A549 (cell line): ENCODE data around the gene GNL1. TPM values are rescaled to one million over a fixed set of nuclear protein-coding genes. Genes with fewer than 3 reads are reported as not detected.
A peak's percentile ranks its signal among the peaks of the same experiment; 100 is the strongest.

Experiments used
- ATAC-seq, 2 experiments: fragments of 200-7000 bp in 1 of 2; fragments of >200 bp in 1 of 2; cut with Nextera tagmentation in 1 of 2; cut with Tn5 transposase in 1 of 2; 3 replicates each; pipeline versions ENCODE4 v1.8.0 to v1.9.1; 2018 to 2020; ENCODE audit warnings: mild to moderate bottlenecking in 1 of 2, moderate library complexity in 1 of 2
- CTCF ChIA-PET: fragments of 300-600 bp; sonication (Branson Sonifier 250); formaldehyde crosslinking; extraction: SDS; loops from one replicate; lab custom pipeline; 2021; ENCODE audit warnings: antibody characterized with exemption, inconsistent platforms; lab: Yijun Ruan, JAX
- POLR2A ChIA-PET: fragments of 350-600 bp; formaldehyde crosslinking; extraction: SDS; loops from one replicate; lab custom pipeline; 2021; ENCODE audit warnings: antibody characterized with exemption, inconsistent platforms; lab: Yijun Ruan, JAX
- DNase-seq, 2 experiments: peaks; one replicate each; pipeline versions ENCODE4 v3.0.0 to v3.0.0-alpha.2; 2011 to 2016; ENCODE audit warnings: low read depth in 1 of 2, low spot score in 1 of 2
- FAIRE-seq: peaks from 2 replicates; lab custom pipeline; 2011; peaks lifted over from hg19 to GRCh38; lab: Jason Lieb, UNC
- H3K27ac ChIP-seq, 2 experiments: fragments of >200 bp; sonication (Bioruptor Twin); formaldehyde crosslinking; 3 replicates each; pipeline ENCODE4 v1.5.1; 2016 to 2017
- H3K4me1 ChIP-seq: fragments of >200 bp; sonication (Bioruptor Twin); formaldehyde crosslinking; 3 replicates; pipeline ENCODE4 v1.6.1; 2016
- H3K4me2 ChIP-seq: fragments of >200 bp; sonication (Bioruptor Twin); formaldehyde crosslinking; 3 replicates; pipeline ENCODE4 v1.6.1; 2016
- H3K4me3 ChIP-seq: fragments of >200 bp; sonication (Bioruptor Twin); formaldehyde crosslinking; 3 replicates; pipeline ENCODE4 v1.5.1; 2016
- H3K9me3 ChIP-seq: fragments of >200 bp; sonication (Bioruptor Twin); formaldehyde crosslinking; 3 replicates; pipeline ENCODE4 v1.6.1; 2016
- BCL3 ChIP-seq: fragments of >200 bp; sonication (Bioruptor Twin); formaldehyde crosslinking; IDR thresholded peaks from 3 replicates; pipeline ENCODE4 v1.6.1; 2016
- BHLHE40 ChIP-seq: IDR thresholded peaks from 2 replicates; pipeline ENCODE4 v1.6.1; 2012; ENCODE audit warnings: low read depth, low read length, inconsistent platforms
- CHD2 ChIP-seq: fragments of 150-350 bp; IDR thresholded peaks from 2 replicates; pipeline ENCODE4 v1.6.1; 2014; ENCODE audit warnings: low read length; ENCODE audit not compliant: partially characterized antibody
- E2F6 ChIP-seq: IDR thresholded peaks from 2 replicates; pipeline ENCODE4 v1.6.1; 2012; ENCODE audit warnings: low read depth, borderline replicate concordance
- EHMT2 ChIP-seq: fragments of 200-600 bp; sonication (generic); IDR thresholded peaks from 2 replicates; pipeline ENCODE4 v1.6.1; 2016; ENCODE audit warnings: antibody characterized with exemption, low read depth, mild to moderate bottlenecking, moderate library complexity
- EP300 ChIP-seq, 2 experiments: fragments of >200 bp; sonication (Bioruptor Twin); formaldehyde crosslinking; IDR thresholded peaks; 2 replicates in 1 of 2; 3 replicates in 1 of 2; pipeline ENCODE4 v1.6.1; 2016 to 2017
- ESRRA ChIP-seq: fragments of 150-350 bp; IDR thresholded peaks from 2 replicates; pipeline ENCODE4 v1.6.1; 2014; ENCODE audit warnings: mild to moderate bottlenecking, low read length, borderline replicate concordance
- FOSL2 ChIP-seq, 2 experiments: fragments of 450-650 bp in 1 of 2; fragments of >200 bp in 1 of 2; sonication (Bioruptor Twin) in 1 of 2; formaldehyde crosslinking; IDR thresholded peaks; 2 replicates each; pipeline versions ENCODE4 v1.5.0 to v1.6.1; 2016 to 2020; ENCODE audit warnings: mild to moderate bottlenecking in 1 of 2, moderate library complexity in 1 of 2
- HES2 ChIP-seq: fragments of >200 bp; sonication (Bioruptor Twin); formaldehyde crosslinking; IDR thresholded peaks from 2 replicates; pipeline ENCODE4 v1.6.1; 2016
- HEYL ChIP-seq: fragments of 250-450 bp; sonication (Bioruptor Pico); IDR thresholded peaks from 2 replicates; pipeline ENCODE4 v1.8.0; 2021; ENCODE audit warnings: mild to moderate bottlenecking, moderate library complexity
- JUNB ChIP-seq: fragments of >200 bp; sonication (Bioruptor Twin); formaldehyde crosslinking; IDR thresholded peaks from 2 replicates; pipeline ENCODE4 v1.6.1; 2016
- KDM5A ChIP-seq: fragments of 200-600 bp; sonication (generic); IDR thresholded peaks from 2 replicates; pipeline ENCODE4 v1.6.1; 2016; ENCODE audit warnings: antibody characterized with exemption, mild to moderate bottlenecking
- MAX ChIP-seq: IDR thresholded peaks from 2 replicates; pipeline ENCODE4 v1.6.1; 2012
- MYC ChIP-seq: IDR thresholded peaks from 2 replicates; pipeline ENCODE4 v1.6.1; 2012; ENCODE audit warnings: mild to moderate bottlenecking, inconsistent platforms, low read length, improper control_type of control experiment, borderline replicate concordance
- PHF8 ChIP-seq: fragments of 200-600 bp; sonication (generic); IDR thresholded peaks from 2 replicates; pipeline ENCODE4 v1.6.1; 2016; ENCODE audit warnings: low read depth, mild to moderate bottlenecking, antibody characterized with exemption, moderate library complexity, borderline replicate concordance
- POLR2A ChIP-seq: IDR thresholded peaks from 2 replicates; pipeline ENCODE4 v1.6.1; 2012; ENCODE audit warnings: mild to moderate bottlenecking, low read length
- RAD21 ChIP-seq, 2 experiments: fragments of >200 bp in 1 of 2; sonication (Bioruptor Twin) in 1 of 2; formaldehyde crosslinking in 1 of 2; IDR thresholded peaks in 1 of 2; conservative IDR thresholded peaks in 1 of 2; 2 replicates in 1 of 2; 3 replicates in 1 of 2; pipeline ENCODE4 v1.6.1; 2012 to 2018; ENCODE audit warnings: inconsistent platforms in 1 of 2
- RARB ChIP-seq: fragments of 250-450 bp; sonication (Bioruptor Pico); IDR thresholded peaks from 2 replicates; pipeline ENCODE4 v1.8.0; 2021; ENCODE audit warnings: mild to moderate bottlenecking, moderate library complexity
- SMC3 ChIP-seq: fragments of >200 bp; sonication (Bioruptor Twin); formaldehyde crosslinking; IDR thresholded peaks from 3 replicates; pipeline ENCODE4 v1.6.1; 2018; ENCODE audit warnings: inconsistent platforms
- ZSCAN20 ChIP-seq: fragments of 250-450 bp; sonication (Bioruptor Pico); IDR thresholded peaks from 2 replicates; pipeline ENCODE4 v1.8.0; 2022; ENCODE audit warnings: mild to moderate bottlenecking, moderate library complexity
- WGBS: methylation state at CpG from one replicate; pipeline ENCODE4 v1.1.6; 2017; ENCODE audit errors: missing lambda C conversion rate; 5-methylcytosine and 5-hydroxymethylcytosine counted together
- polyA plus RNA-seq, 4 experiments: library from polyadenylated mRNA; depleted of rRNA in 3 of 4; stranded (reverse); fragments of >200 nt; fragmentation: RNase III in 1 of 4; extraction: RNeasy Plus Mini Kit Qiagen cat#74134 plus additional on column Dnase treatment in 1 of 4; gene quantifications; 2 replicates in 3 of 4; 3 replicates in 1 of 4; pipeline ENCODE4 v1.2.3, GENCODE V29; 2011 to 2017

The GNL1 gene
- polyA plus RNA-seq, 2 of the 4 experiments (the other 2 are of a cell fraction) = 18.5 to 27.2 TPM

- TF ChIP-seq EHMT2 (no peak), RARB (CRISPR knock-in tag) (peak; percentile 38; the same call in 1 of the 2 replicates), BHLHE40 (peak; percentile 99), SMC3 (no peak), POLR2A (peak; percentile 67), MYC (peak; percentile 86; the same call in 1 of the 2 replicates), HES2 (no peak), RAD21 (conservative IDR thresholded peaks at IDR 0.05 in 1 of 2, IDR thresholded peaks at IDR 0.05 in 1 of 2) (no peak), FOSL2 (IDR thresholded peaks at IDR 0.05) (no peak), FOSL2 (CRISPR knock-in tag; IDR thresholded peaks at IDR 0.05) (no peak), E2F6 (peak; percentile 93), CHD2 (peak; percentile 55), JUNB (no peak), HEYL (CRISPR knock-in tag) (no peak), KDM5A (no peak)
Observed at GRCh38 chr6:30571075-30571761, 14.9 kb upstream of the GNL1 start, which contains the start of gene ABCF1 (continued).

GRCh38 chr6:30570740-30571074, 14.4 kb upstream of the GNL1 start:
- Histone ChIP-seq H3K4me3 (peak overlapping the region; percentile 52), H3K4me1 (peaks cover 14% of the 10 kb centered on the region), H3K4me2 (peak overlapping the region; percentile 86), H3K9me3 (no peaks in the 10 kb centered on the region), H3K27ac (peak overlapping the region; percentile 89 to 99)
- TF ChIP-seq MAX (no peak), ZSCAN20 (0 out of 2 replicates have a peak, but pooled peaks have one; percentile 31)
- ChIA-PET CTCF (interaction anchor here (1.4 to 1.8 kb wide), 2 partner anchors 22 to 30 kb away, joined by 4 to 5 read pairs; no protein-coding TSS in a partner anchor), POLR2A (interaction anchor here (0.5 to 1.6 kb wide), 10 partner anchors 9 to 1103 kb away, joined by 3 to 15 read pairs (median 4); partner anchors contain the start of genes GNL1, MRPS18B and PRR3)
- DNase-seq = peak in 1 of 2 experiments; percentile 12
- ATAC-seq = peak; percentile 30 to 51; a peak in 5 of 6 replicates
- no peak for FAIRE-seq
- 6% methylated on average over 18 of the region's 18 CpGs for WGBS

GRCh38 chr6:30570263-30570662, 14.0 kb upstream of the GNL1 start:
- TF ChIP-seq ESRRA (no peak), BCL3 (no peak), PHF8 (no peak), EP300 (IDR thresholded peaks at IDR 0.05) (no peak), EHMT2 (no peak), SMC3 (no peak)
- TF ChIP-seq, all 56 proteins: peak for 0
- ATAC-seq (no peak), FAIRE-seq (no peak), DNase-seq (no peak)
- Histone ChIP-seq H3K4me2 (peak overlapping the region; percentile 86), H3K4me3 (peak overlapping the region; percentile 52; the same call in 2 of the 3 replicates), H3K4me1 (peaks cover 14% of the 10 kb centered on the region), H3K27ac (no peak overlapping the region; a peak in 1 of 6 replicates), H3K9me3 (no peaks in the 10 kb centered on the region)
- ChIA-PET POLR2A (interaction anchor here (1.3 to 1.6 kb wide), 4 partner anchors 13 to 48 kb away, joined by 3 to 15 read pairs (median 5); partner anchors contain the start of genes GNL1, MRPS18B and PRR3), CTCF (interaction anchor here (1.4 to 1.8 kb wide), 2 partner anchors 22 to 29 kb away, joined by 4 to 5 read pairs; no protein-coding TSS in a partner anchor)
- WGBS = 28% methylated on average over 1 of the region's 1 CpG
